ENCODE data around the gene CALHM6.

Gene CALHM6

DNA sequence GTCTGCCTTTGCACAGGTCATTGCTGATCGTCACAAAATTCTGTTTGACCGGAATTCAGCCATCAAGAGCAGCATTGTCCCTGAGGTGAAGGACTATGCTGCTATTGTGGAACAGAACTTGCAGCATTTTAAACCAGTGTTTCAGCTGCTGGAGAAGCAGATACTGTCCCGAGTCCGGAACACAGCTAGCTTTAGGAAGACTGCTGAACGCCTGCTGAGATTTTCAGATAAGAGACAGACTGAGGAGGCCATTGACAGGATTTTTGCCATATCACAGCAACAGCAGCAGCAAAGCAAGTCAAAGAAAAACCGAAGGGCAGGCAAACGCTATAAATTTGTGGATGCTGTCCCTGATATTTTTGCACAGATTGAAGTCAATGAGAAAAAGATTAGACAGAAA lies 24.6 kb upstream of the CALHM6 start:
- TF ChIP-seq GATA2 (IDR thresholded peaks at IDR 0.05; ENCODE audit: low read depth, low read length) (no peak), GATA3 (IDR thresholded peaks at IDR 0.05; ENCODE audit: low read depth, low read length) (no peak)

DNA sequence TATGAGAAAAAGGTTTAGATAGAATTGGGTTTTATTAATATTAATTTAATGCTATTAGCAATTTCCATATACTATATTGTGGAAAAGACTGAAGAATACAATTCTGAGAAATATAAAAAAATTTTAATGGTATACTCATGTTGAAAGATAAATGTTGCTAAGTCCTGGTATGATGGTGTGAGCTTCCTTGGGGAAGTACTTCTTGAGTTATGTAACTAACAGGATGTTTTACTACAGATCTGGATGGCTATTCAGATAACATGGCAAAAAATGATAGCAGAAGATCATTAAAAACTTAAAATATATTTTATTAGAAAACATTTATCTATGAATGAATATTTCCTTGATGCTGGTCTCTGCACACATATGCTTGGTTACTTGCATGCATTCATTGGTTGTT lies 23.5 kb upstream of the CALHM6 start:
- TF ChIP-seq GATA3 (IDR thresholded peaks at IDR 0.05; ENCODE audit: low read depth, low read length) (no peak), GATA2 (IDR thresholded peaks at IDR 0.05; ENCODE audit: low read depth, low read length) (no peak)

DNA sequence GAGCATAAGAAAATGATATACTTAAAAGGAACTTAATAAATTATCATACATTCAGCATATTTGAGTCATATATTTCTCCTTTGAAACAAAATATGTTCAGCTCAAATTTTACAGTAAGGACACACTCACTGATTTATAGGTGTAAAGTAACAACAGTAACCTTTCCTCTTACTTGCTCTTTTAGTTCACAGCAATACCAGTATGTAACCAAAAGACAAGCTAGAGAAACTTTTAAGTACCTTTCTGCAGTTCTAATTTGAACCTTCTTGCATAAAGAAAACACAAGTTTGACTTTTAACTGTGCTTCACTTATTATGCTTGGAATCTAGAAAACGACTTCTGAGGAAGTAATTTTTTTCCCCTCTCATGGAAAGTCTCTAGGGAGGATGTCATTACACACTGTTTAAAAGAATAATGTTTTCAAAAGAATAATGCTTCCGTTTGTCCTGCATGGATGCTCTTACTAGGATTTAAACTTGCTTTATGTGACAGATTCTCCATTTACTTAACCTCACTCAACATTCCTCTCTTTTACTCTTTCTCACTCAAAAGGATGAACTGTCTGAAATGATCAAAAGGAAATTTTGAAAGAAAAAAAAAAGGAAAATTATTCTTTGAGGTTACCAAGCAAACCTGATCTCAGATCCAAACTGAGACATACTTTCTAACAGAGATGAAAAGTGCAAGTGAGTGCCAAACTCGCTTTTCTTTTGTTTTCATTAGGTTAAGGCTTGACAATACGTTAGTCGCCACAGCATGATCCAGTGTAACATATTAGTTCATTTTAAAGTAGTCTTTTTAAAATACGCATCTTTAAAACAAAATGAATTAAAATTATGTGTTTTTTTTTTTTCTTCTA lies 22.4 kb upstream of the CALHM6 start:
- TF ChIP-seq GATA3 (IDR thresholded peaks at IDR 0.05; ENCODE audit: low read depth, low read length) (no peak), GATA2 (IDR thresholded peaks at IDR 0.05; ENCODE audit: low read depth, low read length) (no peak)

DNA sequence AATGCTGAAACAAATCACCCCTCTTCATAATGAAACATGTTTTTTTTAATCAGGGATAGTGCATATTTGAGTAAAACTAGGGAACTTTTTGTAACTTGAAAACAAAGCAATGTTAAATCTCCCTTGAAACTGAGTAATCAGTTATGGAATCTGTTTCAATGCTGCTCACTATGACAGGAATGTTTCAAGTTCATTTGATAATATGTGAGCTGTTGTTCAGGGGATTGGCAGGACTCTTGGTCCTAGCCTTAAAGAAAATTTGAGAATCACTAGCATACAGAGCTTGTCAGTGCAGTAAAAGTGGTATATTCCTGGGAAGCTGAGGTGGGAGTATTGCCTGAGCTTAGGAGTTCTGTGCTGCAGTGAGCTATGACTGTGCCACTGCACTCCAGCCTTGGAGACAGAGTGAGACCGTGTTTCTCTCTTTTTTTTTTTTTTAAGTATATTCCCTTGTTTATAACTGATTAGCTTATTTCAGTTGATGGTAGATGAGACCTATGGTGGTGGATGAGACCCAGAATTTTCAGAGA lies 21.6 kb upstream of the CALHM6 start:
- TF ChIP-seq GATA2 (IDR thresholded peaks at IDR 0.05; ENCODE audit: low read depth, low read length) (no peak), GATA3 (IDR thresholded peaks at IDR 0.05; ENCODE audit: low read depth, low read length) (no peak)

DNA sequence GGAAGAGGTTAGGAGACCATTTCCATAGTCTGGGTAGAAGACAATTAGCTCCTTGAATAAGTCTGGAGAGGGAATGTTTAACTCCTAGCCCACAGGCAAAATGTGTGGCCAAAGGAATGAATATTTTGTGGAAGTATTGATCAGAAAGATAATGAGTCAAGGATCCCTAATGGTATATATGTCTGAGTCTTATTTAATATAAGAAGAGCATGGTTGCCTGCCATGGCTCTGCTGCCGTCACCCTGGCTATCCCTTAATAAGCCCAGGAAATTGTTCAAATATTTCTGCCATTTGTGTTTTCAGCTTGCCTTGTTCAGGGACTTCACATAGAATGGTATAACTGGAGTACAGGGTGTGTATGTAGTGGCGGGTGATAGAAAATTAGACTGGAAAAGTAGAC lies 18.1 kb upstream of the CALHM6 start:
- TF ChIP-seq GATA2 (IDR thresholded peaks at IDR 0.05; ENCODE audit: low read depth, low read length), result no peak
- TF ChIP-seq GATA3 (IDR thresholded peaks at IDR 0.05; ENCODE audit: low read depth, low read length), result no peak

DNA sequence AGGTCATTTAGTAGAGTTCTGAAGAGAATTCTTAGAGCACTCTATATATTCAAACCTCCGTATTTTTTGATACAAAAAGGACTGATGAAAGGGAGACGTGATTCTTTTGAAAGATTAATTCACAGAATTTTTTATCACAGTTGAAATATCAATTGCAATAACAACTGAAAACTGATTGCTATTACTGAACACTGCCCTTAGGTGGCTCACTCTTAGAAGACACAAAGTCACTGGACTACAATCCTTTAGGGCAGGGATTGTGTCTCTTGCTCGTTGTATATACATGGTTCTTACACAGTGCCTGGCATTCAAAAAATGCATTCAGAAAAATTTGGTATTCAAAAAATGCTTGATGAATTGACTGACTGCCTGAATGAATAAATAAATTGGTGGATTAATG lies 17.1 kb upstream of the CALHM6 start:
- no peak for TF ChIP-seq GATA2 (IDR thresholded peaks at IDR 0.05; ENCODE audit: low read depth, low read length)
- TF ChIP-seq GATA3 (IDR thresholded peaks at IDR 0.05; ENCODE audit: low read depth, low read length), result no peak

DNA sequence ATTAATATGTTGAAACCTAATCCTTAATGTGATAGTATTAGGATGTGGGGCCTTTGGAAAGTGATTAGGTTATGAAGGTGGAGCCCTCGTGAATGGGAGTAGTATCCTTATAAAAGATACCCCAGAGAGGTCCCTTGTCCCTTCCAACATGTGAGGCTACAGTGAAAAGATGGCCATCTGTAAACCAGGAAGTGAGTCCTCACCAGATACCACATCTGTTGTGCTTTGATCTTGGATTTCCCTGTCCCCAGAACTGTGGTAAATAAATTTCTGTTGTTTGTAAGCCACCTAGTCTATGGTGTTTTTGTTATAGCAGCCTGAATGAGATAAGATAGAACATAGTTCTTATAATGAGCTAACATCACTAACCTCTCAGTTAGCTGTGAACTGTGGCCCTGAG lies 16.6 kb upstream of the CALHM6 start:
- no peak for TF ChIP-seq GATA2 (IDR thresholded peaks at IDR 0.05; ENCODE audit: low read depth, low read length)
- no peak for TF ChIP-seq GATA3 (IDR thresholded peaks at IDR 0.05; ENCODE audit: low read depth, low read length)

DNA sequence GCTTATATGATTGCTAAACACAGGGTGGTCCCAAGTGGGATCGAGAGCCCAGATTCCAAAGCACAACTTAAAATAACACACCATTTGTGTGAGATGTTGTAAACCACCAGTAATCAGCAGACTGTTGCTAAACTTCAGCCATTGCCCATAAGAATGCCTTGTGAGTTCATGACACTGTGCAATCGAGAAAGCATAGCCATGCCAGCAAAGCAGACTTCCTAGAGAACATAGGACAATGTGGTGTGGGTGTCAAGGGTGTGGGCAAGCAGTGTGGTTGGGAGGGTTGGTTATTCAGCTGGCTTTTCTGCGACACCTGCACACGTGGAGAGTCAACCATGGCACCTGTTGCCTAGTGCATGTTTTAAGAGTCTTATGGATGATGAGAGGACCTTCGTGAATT lies 16.1 kb upstream of the CALHM6 start:
- TF ChIP-seq GATA3 (IDR thresholded peaks at IDR 0.05; ENCODE audit: low read depth, low read length) (no peak), GATA2 (IDR thresholded peaks at IDR 0.05; ENCODE audit: low read depth, low read length) (no peak)

DNA sequence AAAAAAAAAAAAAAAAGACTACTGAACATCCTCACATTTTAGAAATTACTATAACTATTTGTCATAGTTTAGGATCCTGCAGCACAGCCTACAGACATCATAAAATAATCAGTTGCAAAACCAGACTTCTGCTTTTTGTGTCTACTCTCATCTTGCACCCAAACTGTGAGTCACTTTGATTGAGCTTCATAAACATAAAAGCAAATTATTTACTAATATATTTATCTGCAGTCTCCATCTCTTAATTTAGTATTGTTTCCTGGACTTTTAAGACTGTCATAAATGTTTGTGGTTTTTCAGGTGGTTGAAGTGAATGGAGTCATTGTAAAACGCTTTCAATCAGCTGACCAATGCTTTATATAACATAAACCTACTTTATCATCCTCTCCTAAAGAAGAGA lies 14.8 kb upstream of the CALHM6 start:
- TF ChIP-seq GATA2 (IDR thresholded peaks at IDR 0.05; ENCODE audit: low read depth, low read length) (no peak), GATA3 (IDR thresholded peaks at IDR 0.05; ENCODE audit: low read depth, low read length) (no peak)

DNA sequence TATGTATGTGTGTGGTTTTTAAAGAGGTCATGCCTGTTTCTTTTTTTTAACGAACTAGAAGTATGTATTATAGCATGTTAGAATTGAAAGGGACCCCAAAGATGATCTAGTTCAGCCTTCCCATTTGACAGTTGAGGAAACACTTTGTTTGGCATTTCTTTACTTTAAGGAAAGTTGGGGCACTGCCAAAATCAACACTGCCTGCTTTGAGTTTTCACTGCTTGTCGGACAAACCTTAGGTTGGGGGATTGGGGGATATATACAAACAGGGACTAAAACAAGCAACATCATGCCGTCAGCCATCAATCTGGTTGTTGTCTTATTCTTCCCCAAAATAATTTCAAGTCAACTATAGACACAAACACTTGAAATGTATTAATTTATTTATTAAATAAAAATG lies 14.1 kb upstream of the CALHM6 start:
- no peak for TF ChIP-seq GATA2 (IDR thresholded peaks at IDR 0.05; ENCODE audit: low read depth, low read length)

DNA sequence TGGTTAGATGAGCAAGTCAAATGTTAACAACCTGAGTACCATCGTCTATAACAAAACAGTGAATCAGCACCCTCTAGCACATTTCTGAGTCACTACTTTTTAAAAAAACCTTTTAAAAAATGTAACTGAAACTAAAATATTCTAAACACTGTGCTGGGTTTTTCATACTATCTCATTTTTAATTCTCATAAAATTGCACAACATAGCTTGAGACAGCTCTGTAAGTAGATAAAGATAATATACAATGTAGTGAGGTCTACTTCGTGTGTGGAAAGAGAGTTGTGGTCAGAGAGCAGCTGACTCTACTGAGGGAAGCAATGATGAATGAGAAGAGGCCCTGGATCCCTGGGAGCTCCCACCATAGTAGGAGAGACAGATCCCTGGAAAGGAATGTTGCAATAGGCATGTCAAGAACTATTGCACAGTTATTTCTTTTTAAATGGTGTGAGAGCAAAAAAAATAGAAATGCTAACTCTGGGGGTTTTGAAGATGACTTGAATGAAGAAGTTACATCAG lies 13.6 kb upstream of the CALHM6 start:
- TF ChIP-seq GATA2 (IDR thresholded peaks at IDR 0.05; ENCODE audit: low read depth, low read length) (no peak), GATA3 (IDR thresholded peaks at IDR 0.05; ENCODE audit: low read depth, low read length) (no peak)

DNA sequence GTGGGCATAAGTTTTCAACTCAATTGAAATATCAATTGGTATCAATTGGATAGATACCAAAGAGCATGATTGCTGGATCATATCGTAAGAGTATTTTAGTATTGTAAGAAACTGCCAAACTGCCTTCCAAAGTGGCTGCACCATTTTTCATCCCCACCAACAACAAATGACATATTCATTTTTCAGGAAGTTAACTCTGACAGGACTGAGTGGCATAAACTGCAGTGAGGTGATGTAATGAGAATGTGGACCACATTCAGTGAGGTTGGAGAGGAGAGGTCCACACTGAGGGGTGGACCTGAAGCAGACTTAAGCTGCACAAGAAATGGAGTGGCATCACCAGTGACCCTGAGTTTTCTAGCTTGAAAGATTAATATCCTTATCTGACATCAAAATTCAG lies 11.6 kb upstream of the CALHM6 start:
- TF ChIP-seq GATA3 (IDR thresholded peaks at IDR 0.05; ENCODE audit: low read depth, low read length), result no peak
- no peak for TF ChIP-seq GATA2 (IDR thresholded peaks at IDR 0.05; ENCODE audit: low read depth, low read length)

DNA sequence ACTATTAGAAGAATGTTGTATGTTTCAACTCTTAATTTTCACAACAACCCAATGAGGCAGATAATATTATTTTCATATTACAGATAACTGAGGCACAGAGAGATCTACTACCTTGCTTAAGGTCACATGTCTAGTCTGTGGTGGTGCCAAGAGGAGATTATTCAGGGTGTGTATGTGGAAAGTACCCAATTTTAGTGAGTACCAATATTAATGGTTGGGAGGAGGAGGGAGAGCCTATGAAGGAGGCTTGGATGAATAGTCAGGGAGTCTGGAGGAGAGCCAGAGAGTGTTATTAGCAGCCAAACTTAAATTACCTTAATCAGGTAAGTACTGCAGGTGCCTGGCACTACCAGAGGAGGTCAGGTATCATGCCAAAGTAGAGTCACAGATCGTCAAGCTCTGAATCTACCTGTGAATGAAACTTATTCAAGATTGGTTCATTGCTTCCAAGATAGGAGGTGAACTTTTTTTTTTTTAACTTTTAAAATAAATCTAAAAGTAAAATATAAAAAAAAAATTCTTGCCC lies 10.9 kb upstream of the CALHM6 start:
- TF ChIP-seq GATA3 (IDR thresholded peaks at IDR 0.05; ENCODE audit: low read depth, low read length), result no peak
- TF ChIP-seq GATA2 (IDR thresholded peaks at IDR 0.05; ENCODE audit: low read depth, low read length), result no peak

DNA sequence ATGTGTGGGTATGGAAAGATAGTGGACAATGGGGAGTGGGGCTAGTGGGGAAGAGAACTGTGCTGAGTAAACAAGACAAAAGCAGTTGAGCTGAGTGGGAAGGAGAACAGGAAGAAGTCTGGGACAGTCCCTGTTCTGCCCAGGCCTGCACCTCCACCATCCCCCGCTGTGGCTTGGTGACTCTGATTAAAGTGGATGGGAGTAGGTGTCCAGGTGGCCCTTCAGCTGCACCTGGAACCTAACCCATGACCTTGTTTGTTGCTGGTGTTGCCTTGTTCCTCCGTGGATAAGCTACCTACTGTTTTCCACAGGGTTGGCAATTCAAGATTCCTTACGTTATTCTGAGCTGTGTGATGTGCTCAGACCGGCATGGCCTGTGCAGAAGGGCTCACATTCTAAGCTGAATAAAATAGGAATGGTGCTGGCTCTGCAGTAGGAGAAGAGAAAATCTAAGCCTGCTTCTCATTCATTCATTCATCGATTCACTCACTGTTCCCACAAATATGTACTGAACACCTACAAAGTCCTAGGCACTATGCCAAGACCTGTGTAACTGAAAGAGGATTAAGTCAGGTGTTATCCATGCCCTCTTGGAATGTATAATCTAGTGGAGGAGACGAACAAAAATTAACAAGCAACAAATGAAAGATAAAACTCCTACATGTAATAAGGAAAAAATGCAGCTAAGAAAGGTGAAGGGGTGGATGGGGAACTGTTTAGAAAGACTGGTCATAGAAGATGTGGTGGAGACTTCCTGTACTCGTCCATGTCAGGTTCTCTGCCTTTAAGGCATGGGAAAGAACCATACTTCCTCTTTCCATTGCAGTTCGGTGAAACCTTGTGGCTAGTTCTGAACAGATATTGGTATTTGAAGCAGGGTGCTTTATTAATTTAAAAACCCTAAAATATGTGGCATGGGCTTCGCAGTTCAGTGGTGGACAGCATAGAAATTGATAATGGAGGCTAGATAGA lies 10.1 kb upstream of the CALHM6 start:
- TF ChIP-seq GATA2 (IDR thresholded peaks at IDR 0.05; ENCODE audit: low read depth, low read length), result no peak
- TF ChIP-seq GATA3 (IDR thresholded peaks at IDR 0.05; ENCODE audit: low read depth, low read length), result no peak

All from SH-SY5Y (cell line).